NB4 (cell line): Measurements from ENCODE around the gene S1PR1.
A peak's percentile ranks its signal among the peaks of the same experiment; 100 is the strongest.

Source experiments
- DNase-seq: peaks from one replicate; pipeline ENCODE4 v3.0.0; 2010; ENCODE audit warnings: low read depth
- H3K4me3 ChIP-seq: one replicate; pipeline ENCODE4 v1.5.1; 2011; ENCODE audit warnings: mild to moderate bottlenecking, low read depth, low read length, moderate library complexity
- MYC ChIP-seq: IDR thresholded peaks from 2 replicates; pipeline ENCODE4 v1.6.1; 2011; ENCODE audit warnings: low read depth, low read length
- POLR2A ChIP-seq: IDR thresholded peaks from 2 replicates; pipeline ENCODE4 v1.6.1; 2011; ENCODE audit warnings: mild to moderate bottlenecking; ENCODE audit not compliant: insufficient read length; ENCODE audit errors: extremely low read depth
- TF ChIP-seq, protein P1 (sequence below): IDR thresholded peaks from one replicate; pipeline ENCODE4 v1.5.1; 2012; ENCODE audit warnings: low read depth, low read length
- TF ChIP-seq, protein P2 (sequence below): IDR thresholded peaks from 2 replicates; pipeline ENCODE4 v1.6.1; 2011; ENCODE audit warnings: low read depth, low read length

Gene S1PR1

DNA sequence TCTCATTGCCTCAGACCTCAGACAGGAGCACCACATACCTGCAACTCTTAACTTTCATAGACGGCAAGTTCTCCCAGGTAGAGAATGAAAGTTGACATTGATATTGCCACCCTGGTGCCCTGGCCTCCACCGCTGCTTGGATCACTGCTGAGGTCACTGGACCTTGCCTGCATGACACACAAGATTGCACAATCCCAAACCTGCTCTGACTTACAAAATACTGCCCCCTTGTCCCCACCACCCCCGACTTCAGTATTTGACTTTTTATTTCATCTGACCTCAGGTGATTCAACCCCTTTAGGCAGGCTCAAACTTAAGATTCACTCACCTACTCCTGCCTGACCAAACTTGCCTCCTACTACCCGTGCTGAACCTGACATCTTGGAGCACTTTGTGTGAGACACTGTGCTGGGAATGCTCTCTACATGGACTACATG lies 43.1 kb upstream of the S1PR1 start:
- peak; percentile 23 for DNase-seq

DNA sequence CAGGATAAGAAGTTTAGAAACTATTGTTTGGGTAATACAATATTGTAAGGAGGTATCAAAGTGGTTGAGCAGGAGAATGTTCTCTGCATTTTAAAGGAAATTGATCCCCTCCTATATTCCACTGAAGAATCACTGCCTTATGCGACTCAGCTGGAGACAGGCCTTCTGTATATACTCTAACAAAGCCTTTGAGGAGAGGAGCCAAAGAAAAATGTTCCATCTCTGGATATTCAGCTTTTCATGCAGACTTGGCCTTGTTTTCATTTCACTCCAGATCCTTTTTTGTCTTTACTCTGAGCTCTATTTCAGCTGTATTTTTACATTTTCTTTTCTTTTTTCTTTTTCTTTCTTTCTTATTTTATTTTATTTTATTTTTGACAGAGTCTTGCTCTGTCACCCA lies 42.1 kb upstream of the S1PR1 start:
- DNase-seq, result no peak
- H3K4me3 ChIP-seq, result no peak overlapping the region
- TF ChIP-seq, protein P1, sequence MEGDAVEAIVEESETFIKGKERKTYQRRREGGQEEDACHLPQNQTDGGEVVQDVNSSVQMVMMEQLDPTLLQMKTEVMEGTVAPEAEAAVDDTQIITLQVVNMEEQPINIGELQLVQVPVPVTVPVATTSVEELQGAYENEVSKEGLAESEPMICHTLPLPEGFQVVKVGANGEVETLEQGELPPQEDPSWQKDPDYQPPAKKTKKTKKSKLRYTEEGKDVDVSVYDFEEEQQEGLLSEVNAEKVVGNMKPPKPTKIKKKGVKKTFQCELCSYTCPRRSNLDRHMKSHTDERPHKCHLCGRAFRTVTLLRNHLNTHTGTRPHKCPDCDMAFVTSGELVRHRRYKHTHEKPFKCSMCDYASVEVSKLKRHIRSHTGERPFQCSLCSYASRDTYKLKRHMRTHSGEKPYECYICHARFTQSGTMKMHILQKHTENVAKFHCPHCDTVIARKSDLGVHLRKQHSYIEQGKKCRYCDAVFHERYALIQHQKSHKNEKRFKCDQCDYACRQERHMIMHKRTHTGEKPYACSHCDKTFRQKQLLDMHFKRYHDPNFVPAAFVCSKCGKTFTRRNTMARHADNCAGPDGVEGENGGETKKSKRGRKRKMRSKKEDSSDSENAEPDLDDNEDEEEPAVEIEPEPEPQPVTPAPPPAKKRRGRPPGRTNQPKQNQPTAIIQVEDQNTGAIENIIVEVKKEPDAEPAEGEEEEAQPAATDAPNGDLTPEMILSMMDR, result no peak

More for the DNA sequence above, 43.1 kb upstream of the S1PR1 start:
- no peak for TF ChIP-seq POLR2A
- H3K4me3 ChIP-seq, result no peak overlapping the region

DNA sequence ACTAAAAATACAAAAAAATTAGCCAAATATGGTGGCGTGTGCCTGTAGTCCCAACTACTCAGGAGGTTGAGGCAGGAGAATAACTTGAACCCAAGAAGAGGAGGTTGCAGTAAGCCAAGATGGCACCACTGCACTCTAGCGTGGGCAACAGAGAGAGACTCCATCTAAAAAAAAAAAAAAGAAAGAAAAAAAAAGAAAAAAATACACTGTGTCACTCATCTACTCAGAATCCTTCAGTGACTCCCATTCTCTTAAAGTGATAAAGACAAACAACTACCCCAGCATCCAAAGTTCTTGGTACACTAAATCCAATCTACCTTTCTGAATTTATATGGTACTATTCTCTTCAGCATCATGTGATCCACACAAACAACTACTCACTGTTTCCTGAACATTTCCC lies 40.2 kb upstream of the S1PR1 start:
- TF ChIP-seq, protein P1, result no peak
- TF ChIP-seq POLR2A (no peak), MYC (no peak)
- TF ChIP-seq, protein P2, sequence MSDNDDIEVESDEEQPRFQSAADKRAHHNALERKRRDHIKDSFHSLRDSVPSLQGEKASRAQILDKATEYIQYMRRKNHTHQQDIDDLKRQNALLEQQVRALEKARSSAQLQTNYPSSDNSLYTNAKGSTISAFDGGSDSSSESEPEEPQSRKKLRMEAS, result no peak
- no peak overlapping the region for H3K4me3 ChIP-seq
- DNase-seq, result no peak

DNA sequence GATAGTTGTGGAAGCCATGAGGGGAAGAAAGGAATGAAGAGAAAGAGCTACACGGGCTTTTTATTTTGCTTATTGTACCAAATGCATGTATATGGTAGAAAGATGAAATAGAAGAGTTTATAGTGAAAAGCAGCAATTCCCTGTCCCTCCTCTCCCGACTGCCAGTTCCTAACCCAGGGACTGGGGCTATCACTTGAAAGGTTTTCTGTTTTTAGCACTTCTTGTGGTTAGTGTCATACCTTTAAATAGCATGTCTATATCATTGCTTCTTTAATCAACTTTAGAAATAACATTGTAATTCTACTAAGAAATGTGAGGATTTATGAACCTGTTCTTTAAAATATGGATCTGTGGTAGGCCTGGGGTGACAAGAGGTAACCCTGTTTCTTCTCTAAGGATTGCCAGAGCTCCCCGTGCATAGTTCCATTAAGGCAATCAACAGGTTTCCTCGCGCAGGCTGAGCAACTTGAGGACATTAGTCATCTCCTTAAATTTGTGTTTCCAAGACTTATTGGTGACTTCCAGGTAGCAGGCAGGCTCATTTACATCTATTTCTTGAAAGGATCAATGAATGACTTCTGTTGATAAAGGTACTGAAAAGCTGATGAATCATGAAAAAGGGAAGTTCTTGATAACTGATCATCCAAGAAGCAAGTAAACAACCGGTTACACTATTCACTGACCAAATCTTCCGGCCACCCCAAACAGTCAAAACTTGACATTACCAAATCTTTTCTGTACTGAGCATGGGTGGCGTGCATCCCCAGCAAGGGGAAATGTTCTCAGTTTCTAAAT lies 37.8 kb upstream of the S1PR1 start:
- no peak for TF ChIP-seq POLR2A
- TF ChIP-seq, protein P1, result no peak
- TF ChIP-seq MYC, result no peak
- TF ChIP-seq, protein P2, result no peak
- no peak for DNase-seq
- no peak overlapping the region for H3K4me3 ChIP-seq

DNA sequence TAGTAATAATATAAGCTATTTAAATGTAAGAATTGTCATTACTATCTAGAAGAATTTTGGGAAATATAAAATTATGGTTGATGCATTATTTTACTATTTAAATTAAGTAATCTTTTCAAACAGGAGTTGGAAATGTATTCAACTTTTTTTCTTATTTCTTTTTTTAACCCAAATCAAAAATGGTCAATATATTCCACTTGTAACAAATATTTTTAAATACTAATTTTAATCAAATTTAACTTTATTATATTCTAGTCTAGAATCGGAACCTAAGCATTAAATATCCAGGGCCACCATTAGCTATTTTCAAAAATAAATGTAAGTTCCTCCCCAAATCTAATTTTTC lies 37.2 kb upstream of the S1PR1 start:
- no peak overlapping the region for H3K4me3 ChIP-seq
- TF ChIP-seq POLR2A, result no peak
- TF ChIP-seq, protein P2, result no peak
- no peak for TF ChIP-seq MYC
- TF ChIP-seq, protein P1, result no peak
- DNase-seq, result no peak

DNA sequence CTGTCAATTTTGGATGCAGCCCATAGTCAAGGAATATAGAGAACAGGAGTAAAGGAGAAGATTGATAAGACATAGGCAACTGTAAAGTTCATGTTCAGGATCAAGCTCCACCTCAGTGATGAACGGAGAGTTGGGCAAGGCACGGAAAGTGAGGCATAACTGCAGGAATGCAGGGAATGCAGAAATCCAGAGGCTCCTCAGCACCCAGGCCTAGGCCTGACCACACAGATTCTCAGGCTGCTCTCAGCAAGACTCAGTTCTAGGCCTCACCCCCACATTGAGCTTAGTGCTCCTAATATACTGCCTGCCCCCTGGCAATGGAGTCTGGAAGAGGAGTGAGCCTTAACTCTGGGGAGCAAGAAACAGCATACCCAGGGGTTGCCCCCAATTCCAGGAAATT lies 36.3 kb upstream of the S1PR1 start:
- TF ChIP-seq POLR2A (no peak), MYC (no peak)
- TF ChIP-seq, protein P1, result no peak
- TF ChIP-seq, protein P2, result no peak
- no peak for DNase-seq
- no peak overlapping the region for H3K4me3 ChIP-seq
